ENCODE data around the gene AUTS2.

AUTS2 gene

DNA sequence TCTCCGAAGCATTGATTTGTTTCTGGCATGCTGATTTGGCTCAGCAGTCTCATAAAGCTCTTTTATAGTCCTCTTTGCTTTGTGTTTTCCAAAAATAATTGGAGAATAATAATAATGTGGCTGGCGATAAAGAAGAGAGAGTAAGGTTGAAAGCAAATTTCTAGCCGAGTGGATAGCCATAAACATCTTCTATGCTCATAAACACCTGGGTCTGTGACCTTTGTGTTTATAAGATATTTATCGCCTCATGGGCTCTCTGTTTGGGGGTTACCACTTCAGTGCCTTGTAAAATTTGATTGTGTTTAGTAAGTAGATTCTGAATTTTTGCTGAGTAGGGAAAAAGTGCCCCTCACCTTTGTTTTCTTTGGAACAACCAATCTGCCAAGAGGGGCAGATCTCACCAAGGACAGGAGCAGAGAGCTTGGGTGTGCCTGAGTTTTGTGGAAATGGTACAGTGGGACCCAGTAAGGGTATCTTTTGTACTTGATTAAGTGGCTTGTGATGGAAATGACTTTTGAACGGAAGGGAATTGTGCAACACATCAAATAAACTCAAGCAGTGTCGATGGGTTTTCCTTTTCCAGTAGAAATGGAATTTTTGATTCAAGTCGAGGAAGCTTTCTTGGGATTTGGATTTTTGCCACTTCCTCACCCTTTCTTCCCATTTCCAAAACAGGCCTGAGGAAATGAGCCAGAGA, 220.5 kb downstream of the AUTS2 start:
- TF ChIP-seq CTCF (IDR thresholded peaks at IDR 0.05; ENCODE audit: low read depth, low read length): no peak

DNA sequence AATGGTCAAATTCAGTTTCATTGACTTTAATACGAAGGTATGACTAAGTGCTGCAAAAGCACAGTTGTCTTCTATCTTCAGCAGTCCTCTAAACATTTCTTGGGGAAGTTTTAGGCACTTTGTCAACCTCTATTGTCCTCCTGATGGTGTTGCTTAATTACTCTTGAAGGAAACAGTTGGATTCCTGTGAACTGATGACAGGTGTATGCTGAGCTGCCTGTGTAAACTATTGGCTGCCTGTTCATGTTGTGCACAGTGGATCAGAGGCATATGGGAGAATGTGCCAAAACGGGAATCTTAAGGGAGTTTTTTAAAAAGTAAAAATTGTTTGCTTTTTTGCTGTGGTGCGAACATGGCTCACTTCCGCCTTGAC, 221.0 kb downstream of the AUTS2 start:
- H3K27ac ChIP-seq: no peak overlapping the region

More for the DNA sequence above, 220.5 kb downstream of the AUTS2 start:
- Histone ChIP-seq H3K27ac (no peak overlapping the region), H3K9me3 (ENCODE audit: severe bottlenecking) (no peaks in the 10 kb centered on the region), H3K36me3 (no peaks in the 10 kb centered on the region), H3K4me3 (ENCODE audit: low read depth, low read length) (no peak overlapping the region), H3K27me3 (ENCODE audit: insufficient read depth, low read depth, severe bottlenecking) (no peaks in the 10 kb centered on the region)
- no peak for DNase-seq

GRCh38 chr7:69820479-69821192, 222.4 kb downstream of the AUTS2 start:
- H3K9me3 ChIP-seq (ENCODE audit: severe bottlenecking): no peaks in the 10 kb centered on the region
- no peaks in the 10 kb centered on the region for H3K36me3 ChIP-seq
- H3K27ac ChIP-seq: no peak overlapping the region
- TF ChIP-seq CTCF (IDR thresholded peaks at IDR 0.05; ENCODE audit: low read depth, low read length): no peak
- no peak for DNase-seq
- no peak overlapping the region for H3K4me3 ChIP-seq (ENCODE audit: low read depth, low read length)
- H3K27me3 ChIP-seq (ENCODE audit: insufficient read depth, low read depth, severe bottlenecking): no peaks in the 10 kb centered on the region

More for the DNA sequence above, 221.0 kb downstream of the AUTS2 start:
- Histone ChIP-seq H3K36me3 (no peaks in the 10 kb centered on the region), H3K4me3 (ENCODE audit: low read depth, low read length) (no peak overlapping the region), H3K9me3 (ENCODE audit: severe bottlenecking) (no peaks in the 10 kb centered on the region), H3K27me3 (ENCODE audit: insufficient read depth, low read depth, severe bottlenecking) (no peaks in the 10 kb centered on the region)
- DNase-seq: no peak
- TF ChIP-seq CTCF (IDR thresholded peaks at IDR 0.05; ENCODE audit: low read depth, low read length): no peak

DNA sequence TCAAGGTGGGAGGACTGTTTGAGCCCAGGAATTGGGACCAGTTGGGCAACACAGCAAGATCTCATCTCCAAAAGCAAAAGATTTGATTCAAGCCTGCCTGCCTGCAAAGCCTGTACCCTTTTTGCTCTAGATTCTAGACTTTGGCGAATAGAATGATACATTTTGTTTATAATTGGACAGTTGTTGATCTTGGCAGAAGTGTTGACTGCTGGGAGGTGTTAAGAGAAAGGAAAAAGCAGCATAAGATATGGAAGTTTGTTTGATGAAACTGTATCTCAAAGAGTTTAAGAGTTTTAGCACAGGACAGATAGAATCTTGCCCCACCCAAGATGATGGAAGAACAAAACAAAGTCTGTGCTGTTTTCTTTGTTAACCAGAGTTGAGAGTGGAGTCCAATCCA, 224.1 kb downstream of the AUTS2 start:
- no peaks in the 10 kb centered on the region for H3K36me3 ChIP-seq
- H3K27me3 ChIP-seq (ENCODE audit: insufficient read depth, low read depth, severe bottlenecking): no peaks in the 10 kb centered on the region
- H3K4me3 ChIP-seq (ENCODE audit: low read depth, low read length): no peak overlapping the region
- H3K27ac ChIP-seq: no peak overlapping the region
- no peaks in the 10 kb centered on the region for H3K9me3 ChIP-seq (ENCODE audit: severe bottlenecking)
- TF ChIP-seq CTCF (IDR thresholded peaks at IDR 0.05; ENCODE audit: low read depth, low read length): no peak
- DNase-seq: no peak

- Histone ChIP-seq H3K9me3 (ENCODE audit: severe bottlenecking) (no peaks in the 10 kb centered on the region), H3K36me3 (no peaks in the 10 kb centered on the region), H3K27me3 (ENCODE audit: insufficient read depth, low read depth, severe bottlenecking) (no peaks in the 10 kb centered on the region), H3K27ac (no peak overlapping the region), H3K4me3 (ENCODE audit: low read depth, low read length) (no peak overlapping the region)
- no peak for DNase-seq
- TF ChIP-seq CTCF (IDR thresholded peaks at IDR 0.05; ENCODE audit: low read depth, low read length): no peak
These were observed 225.0 kb downstream of the AUTS2 start for GRCh38 chr7:69823151-69823744.
